Bone marrow (tissue), 2 donors: ENCODE measurements around the gene NOS1AP.
"Not testable (repeated sequence)": the region's sequence is repeated elsewhere in the genome, so short reads cannot be mapped to it uniquely, and the experiment has no call there.

Source experiments
- DNase-seq, 2 donors: peaks; one replicate each; lab custom pipeline; 2025; lab: John Stamatoyannopoulos, UW

NOS1AP gene

DNA sequence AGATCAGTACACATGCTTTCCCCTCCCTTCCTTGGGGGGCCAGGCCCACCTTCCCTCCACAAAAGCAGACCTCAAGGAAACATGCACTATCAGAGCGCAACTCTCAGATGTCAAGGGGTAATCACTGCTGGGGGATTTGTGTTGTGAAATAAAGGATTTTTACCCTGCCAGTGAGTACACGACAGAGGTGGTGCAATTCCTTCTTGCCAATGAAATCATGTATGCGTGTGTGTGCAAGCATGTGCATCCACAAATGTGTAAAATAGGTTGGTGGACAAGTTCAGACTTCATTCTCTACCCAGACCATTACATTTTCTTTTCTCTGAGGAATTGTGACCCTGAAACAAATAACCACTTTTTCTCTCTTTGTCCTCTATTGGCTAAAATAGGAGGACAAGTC, 9.8 kb upstream of the NOS1AP start:
- DNase-seq: no peak

DNA sequence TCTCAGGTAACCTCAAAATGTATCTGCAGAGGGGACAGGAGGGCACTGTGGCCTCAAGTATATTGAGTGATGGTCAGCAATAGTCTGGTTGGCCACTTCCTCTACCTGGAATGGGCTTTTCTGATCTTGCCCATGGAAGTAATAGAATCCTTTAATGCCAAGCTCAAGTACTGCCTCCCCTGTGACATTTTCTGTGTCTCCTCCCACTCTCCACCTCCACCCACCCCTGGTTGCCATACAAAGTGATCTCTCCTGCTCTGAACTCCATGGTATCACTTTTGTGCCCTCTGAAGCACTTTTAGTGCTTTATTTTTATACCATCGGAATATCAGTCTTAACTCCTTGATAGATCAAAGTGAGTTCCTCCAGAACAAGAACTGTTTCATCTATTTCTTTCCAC, 9.2 kb upstream of the NOS1AP start:
- DNase-seq: no peak

DNA sequence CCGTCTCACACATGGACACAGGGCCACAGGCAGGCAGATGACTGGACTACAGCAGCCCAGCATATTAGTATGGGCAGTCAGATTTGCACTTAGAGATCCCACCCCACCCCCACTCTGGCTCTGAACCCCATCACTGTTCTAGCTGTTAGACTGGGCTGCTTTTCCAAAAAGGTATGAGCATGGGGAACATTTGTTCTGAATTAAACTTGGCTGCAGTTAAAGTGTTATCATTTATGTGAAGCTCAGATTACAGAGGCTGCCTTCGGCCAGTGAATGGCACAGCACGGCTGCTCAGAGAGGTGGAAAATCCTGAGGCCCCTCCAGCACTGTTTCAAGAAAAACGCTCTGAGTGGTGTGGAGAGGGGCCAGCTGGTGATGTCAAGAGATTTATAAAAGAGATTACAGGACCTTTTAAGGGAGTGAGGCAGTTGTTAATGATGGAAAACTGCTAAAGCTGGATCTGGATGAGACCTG, 6.9 kb upstream of the NOS1AP start:
- no peak for DNase-seq

DNA sequence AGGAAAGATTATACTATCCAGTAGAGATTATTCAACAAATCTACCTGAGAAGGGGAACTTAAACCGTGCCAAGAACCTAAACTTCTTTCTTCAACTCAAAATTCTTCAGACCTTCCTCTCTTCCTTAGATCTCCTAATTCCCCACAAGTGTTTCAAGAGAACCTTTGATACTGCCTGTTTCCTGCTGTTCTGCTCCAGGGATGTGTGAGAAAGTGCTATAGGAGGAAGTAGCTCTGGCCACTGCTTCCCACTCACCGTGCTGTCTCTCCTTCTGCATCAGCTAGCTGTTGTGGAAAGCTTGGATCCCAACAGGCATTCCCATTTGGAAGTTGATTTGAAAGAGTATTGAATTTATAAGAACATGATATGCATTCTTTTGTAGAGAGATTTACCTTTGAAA, 4.5 kb upstream of the NOS1AP start:
- no peak for DNase-seq

DNA sequence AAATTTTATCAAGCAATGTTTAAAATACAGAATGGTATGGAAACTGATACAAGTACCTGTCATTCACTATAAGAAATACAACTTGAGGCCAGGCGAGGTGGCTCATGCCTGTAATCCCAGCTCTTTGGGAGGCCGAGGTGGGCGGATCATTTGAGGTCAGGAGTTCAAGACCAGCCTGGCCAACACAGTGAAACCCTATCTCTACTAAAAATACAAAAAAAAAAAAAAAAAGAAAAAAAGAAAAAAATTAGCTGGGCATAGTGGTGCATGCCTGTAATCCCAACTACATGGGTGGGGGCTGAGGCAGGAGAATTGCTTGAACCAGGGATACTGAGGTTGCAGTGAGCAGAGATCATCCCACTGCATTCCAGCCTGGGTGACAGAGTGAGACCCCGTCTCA, 2.7 kb upstream of the NOS1AP start:
- DNase-seq: not testable (repeated sequence)

DNA sequence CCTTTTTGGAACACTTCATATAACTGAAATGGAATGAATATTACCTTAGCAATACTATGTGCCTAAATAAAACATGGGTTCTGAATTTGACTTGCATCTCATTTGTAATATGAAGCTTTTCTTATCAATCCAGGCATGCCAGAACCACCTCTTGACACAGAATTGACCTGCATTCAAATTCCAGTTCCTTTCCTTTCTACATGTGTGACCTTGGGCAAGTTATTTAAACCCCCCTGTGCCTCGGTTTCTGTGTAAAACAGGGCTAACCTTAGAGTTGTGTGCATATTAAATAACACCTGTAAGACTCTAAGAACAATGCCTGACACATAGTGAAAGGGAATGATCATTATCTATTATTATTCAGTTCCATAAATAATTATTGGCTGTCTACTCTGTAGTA, 2.0 kb upstream of the NOS1AP start:
- no peak for DNase-seq

DNA sequence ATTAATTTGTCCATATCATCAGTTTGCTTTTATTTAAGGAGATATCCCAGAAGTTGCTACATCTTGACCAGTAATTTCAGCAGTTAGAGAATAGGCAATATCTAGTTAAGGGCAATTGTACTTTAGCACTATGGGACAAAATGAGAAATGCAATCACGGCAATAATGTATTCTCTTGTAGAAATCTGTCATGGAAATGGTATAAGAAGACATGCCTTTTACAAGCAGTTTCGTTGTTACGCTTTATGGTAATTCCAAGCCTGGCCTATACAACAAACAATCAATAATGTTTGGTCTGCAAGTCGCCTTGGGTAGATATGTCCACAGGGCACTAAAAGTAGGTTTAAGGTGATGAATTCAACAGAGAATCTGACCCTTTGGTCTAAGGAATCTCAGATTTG, 1.2 kb upstream of the NOS1AP start:
- DNase-seq: no peak

DNA sequence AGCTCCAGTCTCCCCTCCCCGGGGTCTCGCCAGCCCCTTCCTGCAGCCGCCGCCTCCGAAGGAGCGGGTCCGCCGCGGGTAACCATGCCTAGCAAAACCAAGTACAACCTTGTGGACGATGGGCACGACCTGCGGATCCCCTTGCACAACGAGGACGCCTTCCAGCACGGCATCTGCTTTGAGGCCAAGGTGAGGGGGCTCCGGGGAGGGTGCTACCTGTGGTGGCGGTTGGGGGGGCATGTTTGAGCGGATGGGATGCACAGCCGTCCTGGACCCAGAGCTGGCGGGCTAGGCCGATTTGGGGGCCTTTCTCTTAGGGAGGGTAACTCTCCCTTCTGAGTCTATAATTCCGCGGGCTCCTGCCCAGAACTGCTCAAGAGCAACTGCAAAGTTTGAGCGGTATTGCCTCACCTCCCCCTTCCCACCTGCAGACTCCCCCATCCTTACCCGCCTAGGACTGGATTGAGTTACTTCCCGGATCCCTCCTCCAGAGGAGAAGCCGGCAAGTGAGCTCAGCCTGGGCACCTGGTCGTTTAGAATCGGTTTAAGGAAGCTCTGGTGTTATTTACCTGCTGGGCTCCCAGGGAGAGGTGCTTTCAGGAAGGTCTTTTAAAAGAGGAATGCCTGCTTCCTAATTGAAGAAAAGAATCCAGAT, 730 bp downstream of the NOS1AP start:
- no peak for DNase-seq

DNA sequence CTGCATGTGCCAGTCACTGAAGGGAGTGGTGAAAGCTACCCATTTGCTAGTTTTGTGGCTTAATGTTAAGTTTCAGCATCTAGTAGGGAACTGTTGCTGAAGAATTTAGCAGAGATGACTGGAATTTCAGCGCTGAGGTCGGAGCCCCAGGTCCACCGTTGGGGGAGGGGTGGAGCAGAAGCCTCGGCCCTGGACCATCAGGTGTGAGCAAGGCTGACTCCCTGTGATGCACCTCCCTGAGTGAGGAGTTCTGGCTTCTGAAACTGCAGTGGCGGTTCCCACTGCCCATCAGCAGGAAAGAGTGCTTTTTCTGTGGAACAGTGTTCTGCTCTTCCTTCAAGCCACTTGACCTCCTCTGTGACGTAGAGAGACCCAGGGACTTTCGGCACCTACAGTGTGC, 1.3 kb downstream of the NOS1AP start:
- DNase-seq: no peak

DNA sequence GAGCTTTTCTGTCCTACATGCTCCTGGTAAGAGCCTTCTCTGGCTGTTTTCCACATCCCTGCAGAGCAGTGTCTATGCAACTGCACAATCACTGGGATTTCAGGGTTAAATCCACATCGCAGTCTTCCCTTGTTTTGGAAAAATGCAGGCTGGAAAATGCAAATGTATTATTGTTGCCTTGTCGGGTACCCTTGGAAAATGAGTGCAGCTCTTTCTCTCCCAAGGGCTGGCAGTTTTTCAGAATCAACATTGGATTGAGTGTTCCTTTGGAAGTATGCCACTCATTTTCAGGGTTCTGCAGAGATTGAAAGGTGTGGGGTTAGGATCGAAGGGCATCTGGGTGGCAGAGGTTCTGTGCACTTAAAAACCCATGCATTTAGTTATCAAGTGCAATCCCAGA, 3.2 kb downstream of the NOS1AP start:
- DNase-seq: no peak

DNA sequence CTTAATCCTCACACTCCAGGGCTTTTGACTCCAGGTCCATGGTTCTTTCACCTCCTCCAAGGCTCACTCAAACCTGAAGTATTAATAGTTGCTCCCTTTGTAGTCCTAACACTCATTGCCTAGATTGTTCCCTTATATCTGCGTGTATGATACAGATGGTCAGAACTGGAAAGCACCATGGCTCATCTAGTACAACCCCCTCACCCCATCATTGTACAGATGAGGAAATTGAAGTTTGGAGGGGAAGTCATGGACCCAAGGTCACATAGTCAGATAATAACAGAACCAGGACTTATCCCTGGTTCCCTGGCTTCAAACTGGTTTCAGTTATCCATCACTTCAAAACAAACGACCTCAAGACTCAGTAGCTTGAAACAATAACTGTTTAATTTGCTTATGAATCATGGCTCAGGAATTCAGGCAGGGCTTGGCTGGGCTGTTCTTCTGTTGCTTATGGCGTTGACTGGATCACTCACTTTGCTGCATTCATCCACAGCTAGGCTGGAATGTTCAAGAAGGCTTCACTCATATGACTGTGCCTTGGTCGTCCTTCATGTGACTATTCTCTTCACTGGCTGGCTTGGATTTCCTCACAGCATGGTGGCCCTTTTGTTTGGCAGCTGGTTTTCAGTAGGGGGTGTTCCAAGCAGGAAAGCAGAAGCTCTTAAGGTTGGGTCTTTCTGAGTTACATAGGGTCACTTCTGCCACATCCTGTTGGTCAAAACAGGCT, 5.0 kb downstream of the NOS1AP start:
- DNase-seq: no peak

DNA sequence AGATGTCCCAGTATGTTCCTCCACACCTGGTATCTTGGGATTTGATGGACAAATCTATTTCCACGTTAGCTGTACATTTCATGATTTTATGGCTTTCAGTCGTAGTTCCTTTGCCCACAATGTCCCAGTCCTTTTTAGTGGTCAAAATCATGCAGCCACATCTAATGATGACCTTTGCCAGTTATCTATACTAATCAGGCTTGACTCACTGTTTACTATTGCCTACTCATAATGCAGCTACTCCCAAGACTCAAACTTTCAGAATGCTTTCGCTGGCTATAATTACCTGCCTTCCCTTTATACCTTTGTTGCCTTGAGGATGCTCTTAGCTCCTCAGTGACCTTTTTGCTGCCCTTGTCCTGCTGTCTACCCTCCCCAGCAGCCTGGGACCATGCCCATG, 6.4 kb downstream of the NOS1AP start:
- no peak for DNase-seq

DNA sequence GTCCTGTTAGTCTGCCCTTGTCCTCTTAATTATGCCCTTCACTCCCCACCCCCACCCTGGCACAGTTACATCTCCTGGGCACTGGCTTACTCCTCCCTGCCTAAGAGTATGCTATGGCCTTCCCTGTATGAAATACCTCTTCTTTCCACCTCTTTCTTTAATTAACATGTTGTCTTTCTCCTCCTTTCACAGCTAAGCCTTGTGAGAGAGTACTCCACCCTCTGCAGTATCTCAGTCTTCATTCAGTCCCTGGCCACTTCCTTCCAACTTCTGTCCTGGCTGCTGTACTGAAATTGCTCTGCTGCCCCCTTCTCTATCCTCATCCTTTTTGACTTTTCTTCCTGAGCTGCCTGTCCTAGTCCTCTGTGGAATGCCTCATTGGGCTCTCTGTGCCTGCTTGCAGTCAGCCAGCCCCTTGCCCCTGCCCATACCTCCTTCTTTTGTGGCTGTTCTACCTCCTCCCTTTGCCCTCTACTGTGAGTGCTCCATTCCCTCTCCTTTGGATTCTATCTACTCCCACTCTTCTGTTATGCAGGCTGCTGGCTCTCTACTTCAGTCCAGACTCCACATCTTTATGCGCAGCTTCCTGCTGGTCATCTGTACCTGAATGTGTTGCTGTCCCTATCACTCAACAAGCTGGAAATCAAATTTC, 8.3 kb downstream of the NOS1AP start:
- DNase-seq: no peak

DNA sequence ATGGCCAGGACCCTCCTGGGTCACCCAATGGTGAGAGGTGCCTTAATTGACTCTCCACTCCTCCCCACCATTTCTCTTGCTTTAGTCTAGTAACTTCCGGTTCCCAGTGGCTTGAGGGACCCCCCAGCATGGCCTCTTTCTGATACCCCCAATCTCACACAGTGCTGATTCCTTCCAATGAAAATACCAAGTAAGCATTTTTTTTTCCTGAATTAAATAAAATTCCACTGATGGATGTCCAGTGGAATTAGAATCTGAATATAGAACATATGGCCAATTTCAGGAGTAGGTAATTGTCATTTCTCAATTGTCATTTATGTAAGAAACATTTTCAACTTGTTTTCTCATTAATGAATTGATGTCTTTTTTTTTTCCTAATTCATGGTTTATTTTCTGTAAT, 9.5 kb downstream of the NOS1AP start:
- DNase-seq: no peak

DNA sequence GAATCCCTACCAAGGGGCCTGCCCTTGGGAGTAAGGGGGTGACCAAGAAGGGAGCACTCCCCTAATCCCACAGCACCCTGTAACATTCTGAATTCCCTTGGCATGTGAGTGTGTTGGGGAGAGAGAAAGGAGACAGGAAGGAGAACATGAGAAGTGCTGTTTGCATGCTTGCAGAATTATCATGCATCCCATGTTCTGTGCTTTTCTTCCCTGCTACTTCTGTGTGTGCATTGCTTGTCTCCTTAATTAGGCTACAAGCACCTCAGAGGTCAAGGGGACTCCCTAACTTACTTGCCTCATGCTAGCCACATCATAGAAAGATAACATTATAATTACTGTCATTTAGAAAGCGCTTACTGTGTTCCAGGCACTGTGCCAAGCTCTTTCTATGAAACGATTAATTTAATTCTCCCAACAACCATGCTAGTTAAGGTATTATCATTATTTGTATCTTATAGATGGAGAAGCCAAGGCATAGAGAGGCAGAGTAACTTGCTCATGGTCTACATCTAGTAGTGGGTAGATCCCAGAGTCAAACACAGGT, 11.1 kb downstream of the NOS1AP start:
- no peak for DNase-seq

DNA sequence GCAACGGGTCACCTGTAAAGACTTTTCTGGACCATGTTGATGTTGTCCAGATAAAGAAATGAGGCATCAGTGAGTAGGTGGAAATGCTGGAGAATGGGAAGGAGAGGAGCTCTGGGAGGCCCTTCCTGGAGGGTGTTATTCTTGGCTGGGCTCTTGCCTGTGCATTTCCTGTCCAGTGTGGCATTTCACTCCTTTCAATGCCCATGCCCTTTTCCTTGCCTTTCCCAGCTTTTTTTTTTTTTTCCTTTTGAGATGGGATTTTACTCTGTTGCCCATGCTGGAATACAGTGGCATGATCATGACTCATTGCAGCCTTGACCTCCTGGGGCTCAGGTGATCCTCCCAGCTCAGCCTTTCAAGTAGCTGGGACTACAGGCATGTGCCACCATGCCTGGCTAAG, 11.8 kb downstream of the NOS1AP start:
- DNase-seq: no peak

DNA sequence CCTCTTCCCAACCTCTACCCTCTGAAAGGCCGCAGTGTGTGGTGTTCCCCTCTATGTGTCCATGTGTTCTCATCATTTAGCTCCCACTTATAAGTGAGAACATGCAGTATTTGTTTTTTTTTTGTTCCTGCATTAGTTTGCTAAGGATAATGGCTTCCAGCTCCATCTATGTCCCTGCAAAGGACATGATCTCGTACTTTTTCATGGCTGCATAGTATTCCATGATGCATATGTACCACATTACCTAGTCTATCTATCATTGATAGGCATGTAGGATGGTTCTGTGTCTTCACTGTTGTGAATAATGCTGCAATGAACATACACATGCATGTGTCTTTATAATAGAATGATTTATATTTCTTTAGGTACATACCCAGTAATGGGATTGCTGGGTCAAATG, 12.6 kb downstream of the NOS1AP start:
- not testable (repeated sequence) for DNase-seq

DNA sequence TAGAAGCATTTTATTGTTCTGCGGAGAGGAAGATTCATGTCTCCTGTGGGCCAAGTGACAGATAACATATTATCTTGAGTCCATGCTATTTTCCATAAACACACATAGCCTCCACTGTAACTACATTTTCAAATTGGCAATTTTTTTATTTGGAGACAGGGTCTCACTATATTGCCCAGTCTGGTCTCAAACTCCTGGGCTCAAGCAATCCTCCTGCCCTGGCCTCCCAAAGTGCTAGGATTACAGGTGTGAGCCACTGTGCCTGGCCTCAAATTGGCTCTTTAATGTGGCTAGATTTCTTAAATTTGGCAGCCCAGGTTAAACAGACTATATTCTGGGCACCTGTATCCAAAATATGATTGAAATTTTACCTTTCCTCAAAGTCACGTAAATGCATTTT, 13.8 kb downstream of the NOS1AP start:
- DNase-seq: no peak

DNA sequence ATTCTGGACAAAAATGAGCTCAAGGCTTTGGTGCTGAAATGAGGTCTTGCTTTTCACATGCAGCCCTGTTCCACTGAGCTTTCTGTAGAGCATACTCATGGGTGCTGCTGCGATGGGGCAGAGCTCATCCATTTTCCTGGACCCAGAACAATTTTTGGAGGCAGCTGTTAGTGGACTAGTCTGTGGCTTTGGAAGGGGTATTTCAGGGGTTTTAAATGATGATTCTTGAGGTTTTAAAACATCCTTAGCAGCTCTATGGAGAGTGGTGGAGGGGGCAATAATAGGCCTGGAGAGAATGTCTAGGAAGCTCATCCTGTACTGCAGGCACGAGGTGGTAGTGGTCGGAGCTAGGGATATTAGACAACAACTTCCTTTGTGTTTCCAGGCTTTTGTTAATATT, 16.5 kb downstream of the NOS1AP start:
- no peak for DNase-seq

DNA sequence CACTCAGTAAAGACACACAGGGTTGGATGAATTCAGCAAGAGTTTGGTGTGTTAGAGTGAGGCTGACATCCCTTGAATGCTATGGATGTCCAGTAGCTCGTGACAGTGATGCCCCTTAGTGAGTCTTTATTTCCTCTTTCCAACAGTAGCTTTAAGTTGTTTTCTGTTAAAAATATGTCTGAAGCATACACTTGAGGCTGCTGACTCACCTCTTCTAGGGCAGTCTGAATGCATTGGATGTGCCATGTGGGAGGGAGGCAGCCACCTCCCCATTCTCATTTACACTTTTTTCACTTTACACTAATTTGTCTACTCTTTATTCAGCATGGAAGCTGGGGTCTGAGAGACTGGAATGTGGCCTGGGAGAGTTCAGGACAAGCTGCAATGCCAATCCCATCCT, 17.6 kb downstream of the NOS1AP start:
- DNase-seq: no peak

DNA sequence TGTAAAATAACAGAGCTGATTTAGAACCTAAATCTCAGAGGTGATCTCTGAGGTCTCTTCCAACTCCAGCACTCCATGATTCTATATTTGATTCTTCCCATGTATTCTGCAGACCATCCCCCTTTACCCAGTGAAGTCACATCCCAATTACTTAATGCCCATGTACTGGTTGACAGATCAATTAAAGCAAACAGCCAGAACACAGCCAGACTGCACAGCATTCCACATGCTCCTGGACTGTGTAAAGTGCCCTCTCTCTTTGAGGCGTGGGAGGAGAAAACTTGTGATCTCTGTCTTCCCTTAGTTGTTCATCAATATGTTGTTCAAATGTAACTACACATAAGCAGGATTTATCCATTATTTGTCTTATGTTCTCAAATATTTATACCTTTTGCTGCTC, 18.1 kb downstream of the NOS1AP start:
- DNase-seq: no peak

DNA sequence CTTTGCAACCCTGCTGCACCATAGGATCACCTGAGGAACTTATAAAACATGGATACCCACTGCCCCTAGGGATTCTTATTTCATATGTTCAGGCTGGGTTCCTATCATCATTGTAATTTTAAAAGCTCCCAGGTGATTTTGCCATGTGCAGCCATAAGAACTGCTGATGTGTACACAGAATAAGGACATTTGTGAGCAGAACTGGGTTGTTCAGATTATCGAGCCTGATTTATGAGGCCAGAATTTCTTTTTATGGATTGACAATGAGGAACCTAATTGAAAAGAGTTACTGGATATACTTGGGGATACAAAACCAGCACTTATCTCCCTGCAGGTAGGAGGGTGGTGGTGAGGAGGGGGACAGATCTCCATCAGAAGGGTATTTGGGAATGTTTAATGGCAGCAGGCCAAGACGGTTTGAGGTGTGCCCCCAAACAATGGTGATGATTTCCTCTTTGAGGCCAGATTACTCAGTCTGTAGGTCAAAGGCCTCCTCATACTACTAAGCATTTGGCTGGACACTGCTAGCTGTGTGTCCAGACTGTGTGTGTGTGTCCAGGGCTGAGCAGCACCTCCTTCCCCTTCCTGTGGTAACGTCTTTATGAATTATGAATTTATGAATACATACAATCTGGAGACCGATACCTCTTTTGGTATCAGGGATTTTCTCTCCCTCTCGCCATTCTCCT, 18.9 kb downstream of the NOS1AP start:
- DNase-seq: no peak

DNA sequence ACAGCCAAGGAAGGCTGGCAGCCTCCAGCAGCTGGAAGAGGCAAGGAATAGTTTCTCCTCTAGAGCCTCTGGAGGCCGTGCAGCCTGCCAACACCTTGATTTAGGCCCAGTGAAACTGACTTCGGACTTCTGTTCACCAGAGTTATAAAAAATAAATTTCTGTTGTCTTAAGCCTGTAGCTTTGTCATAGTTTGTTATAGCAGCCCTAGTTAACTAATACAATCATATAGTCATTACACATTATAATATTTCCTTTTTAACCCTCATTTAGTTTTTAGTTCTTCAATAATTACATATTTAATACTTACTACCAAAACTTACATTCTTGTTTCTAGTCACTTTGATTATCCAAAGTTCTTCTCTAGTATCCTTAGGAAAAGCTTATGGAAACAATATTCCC, 20.3 kb downstream of the NOS1AP start:
- DNase-seq: no peak
